Transverse colon (tissue), 4 donors: ENCODE results near the gene PFKFB4.
A peak's percentile ranks its signal among the peaks of the same experiment; 100 is the strongest.

Experiments
- POLR2AphosphoS5 ChIP-seq, 3 donors: sonication (generic); formaldehyde crosslinking; IDR thresholded peaks; one replicate each; pipeline ENCODE4 v1.6.1; 2016; ENCODE audit warnings: antibody characterized with exemption in 3 of 3
- TF ChIP-seq, protein P1 (sequence below), 5 experiments: fragments of 200-600 bp in 3 of 5; fragments of 450-650 bp in 2 of 5; sonication (generic) in 3 of 5; IDR thresholded peaks; 1 replicate in 2 of 5; 2 replicates in 3 of 5; pipeline ENCODE4 v1.5.1; 2016 to 2017; ENCODE audit warnings: antibody characterized with exemption in 5 of 5, inconsistent platforms in 3 of 5, mild to moderate bottlenecking in 2 of 5, moderate library complexity in 1 of 5

DNA sequence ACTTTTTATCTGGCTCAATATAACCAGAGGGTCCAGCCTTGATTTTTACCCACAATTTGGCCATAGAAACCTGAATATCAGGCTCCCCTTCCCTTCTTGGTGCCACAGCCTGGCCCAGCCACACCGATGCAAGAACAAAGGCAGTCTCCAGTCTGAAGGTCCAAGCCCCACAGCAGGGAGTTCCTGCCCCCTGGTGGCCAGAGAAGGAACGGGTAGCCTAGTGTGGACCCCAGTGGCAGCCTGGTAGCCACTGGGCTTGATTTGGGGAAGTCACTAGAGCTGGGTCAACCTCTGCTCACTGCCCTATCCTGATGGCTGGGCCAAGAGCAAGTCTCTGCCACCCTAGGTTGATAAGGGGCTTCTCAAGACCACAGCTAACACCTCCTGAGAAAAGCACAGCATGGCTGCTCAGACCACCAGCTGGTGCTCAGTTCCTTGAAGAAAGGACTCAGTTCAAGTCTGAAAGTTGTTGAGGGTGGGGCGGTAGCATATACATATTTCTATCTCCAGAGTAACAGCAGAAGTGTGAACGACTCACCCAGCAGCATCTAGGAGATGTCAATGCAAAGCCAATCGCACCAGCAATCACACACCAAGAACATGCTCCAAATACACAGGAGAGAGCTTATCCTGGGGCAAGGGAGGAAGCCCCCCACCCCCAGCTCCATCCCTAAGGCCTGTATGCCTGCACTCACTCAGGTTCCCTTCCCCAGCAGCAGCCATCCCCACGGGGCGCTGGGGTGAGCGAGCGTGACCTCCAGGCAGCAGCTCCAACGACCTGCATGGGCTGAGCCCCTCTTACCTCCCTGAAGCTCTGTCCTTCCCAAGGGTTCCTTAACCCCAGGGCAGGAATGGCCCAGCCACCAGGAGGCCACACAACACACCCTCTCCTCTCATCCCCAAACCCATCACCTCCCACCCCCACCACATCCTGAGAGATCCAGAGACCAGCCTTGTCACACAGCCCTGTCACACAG lies 7.6 kb downstream of the PFKFB4 start:
- no peak for TF ChIP-seq POLR2AphosphoS5 (IDR thresholded peaks at IDR 0.05)
- TF ChIP-seq, protein P1, sequence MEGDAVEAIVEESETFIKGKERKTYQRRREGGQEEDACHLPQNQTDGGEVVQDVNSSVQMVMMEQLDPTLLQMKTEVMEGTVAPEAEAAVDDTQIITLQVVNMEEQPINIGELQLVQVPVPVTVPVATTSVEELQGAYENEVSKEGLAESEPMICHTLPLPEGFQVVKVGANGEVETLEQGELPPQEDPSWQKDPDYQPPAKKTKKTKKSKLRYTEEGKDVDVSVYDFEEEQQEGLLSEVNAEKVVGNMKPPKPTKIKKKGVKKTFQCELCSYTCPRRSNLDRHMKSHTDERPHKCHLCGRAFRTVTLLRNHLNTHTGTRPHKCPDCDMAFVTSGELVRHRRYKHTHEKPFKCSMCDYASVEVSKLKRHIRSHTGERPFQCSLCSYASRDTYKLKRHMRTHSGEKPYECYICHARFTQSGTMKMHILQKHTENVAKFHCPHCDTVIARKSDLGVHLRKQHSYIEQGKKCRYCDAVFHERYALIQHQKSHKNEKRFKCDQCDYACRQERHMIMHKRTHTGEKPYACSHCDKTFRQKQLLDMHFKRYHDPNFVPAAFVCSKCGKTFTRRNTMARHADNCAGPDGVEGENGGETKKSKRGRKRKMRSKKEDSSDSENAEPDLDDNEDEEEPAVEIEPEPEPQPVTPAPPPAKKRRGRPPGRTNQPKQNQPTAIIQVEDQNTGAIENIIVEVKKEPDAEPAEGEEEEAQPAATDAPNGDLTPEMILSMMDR (IDR thresholded peaks at IDR 0.05), result peak; percentile 92 to 97 (median 94)
